Measurements from ENCODE around the gene ZFX. TPM values are rescaled to one million over a fixed set of nuclear protein-coding genes. Genes with fewer than 3 reads are reported as not detected.
"Not testable (repeated sequence)": the region's sequence is repeated elsewhere in the genome, so short reads cannot be mapped to it uniquely, and the experiment has no call there.

The ZFX gene
- total and polyA plus RNA-seq, 8 donors = 4.4 to 40.3 (median 23.9) TPM

DNA sequence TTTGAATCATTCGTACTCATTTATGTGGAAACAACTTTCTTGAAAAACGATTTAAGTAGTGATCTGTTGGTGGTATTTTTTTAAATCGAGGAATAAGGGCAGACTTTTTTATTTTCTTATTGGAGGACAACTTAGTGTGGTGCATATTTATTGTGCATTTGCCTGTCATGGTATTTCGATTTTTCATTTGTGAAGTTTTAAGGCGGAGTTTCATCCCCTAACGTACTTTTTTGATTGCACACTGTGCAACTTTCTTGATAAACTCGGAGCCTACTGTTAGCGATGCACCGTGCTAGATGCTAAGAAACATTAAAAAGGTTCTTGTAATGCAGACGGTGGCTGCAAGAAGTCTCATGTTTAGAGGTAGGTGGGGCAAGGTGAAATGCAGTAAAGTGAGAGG is 1.4 kb downstream of the ZFX start:
- WGBS, 2 donors = 0 to 1% methylated on average over 10 of the region's 10 CpGs
- FAIRE-seq (peak; percentile 54), DNase-seq (no peak), ATAC-seq (peak in 1 of 4 donors; percentile 1)
- Histone ChIP-seq H3K9me3 (no peaks in the 10 kb centered on the region), H3K4me1 (peaks cover 19 to 68% (median 61%) of the 10 kb centered on the region in 3 donors), H3K4me3 (peak overlapping the region; percentile 60 to 80 (median 66)), H3K27me3 (no peaks in the 10 kb centered on the region), H3K36me3 (no peaks in the 10 kb centered on the region), H3K27ac (peak overlapping the region; percentile 72 to 99 (median 98))
- intact Hi-C loops (cut with DNase I) = loop anchor here in 1 of 3 donors (2.0 kb wide), 1 partner anchor 30 kb away; no protein-coding TSS in a partner anchor
- TF ChIP-seq, protein P1, sequence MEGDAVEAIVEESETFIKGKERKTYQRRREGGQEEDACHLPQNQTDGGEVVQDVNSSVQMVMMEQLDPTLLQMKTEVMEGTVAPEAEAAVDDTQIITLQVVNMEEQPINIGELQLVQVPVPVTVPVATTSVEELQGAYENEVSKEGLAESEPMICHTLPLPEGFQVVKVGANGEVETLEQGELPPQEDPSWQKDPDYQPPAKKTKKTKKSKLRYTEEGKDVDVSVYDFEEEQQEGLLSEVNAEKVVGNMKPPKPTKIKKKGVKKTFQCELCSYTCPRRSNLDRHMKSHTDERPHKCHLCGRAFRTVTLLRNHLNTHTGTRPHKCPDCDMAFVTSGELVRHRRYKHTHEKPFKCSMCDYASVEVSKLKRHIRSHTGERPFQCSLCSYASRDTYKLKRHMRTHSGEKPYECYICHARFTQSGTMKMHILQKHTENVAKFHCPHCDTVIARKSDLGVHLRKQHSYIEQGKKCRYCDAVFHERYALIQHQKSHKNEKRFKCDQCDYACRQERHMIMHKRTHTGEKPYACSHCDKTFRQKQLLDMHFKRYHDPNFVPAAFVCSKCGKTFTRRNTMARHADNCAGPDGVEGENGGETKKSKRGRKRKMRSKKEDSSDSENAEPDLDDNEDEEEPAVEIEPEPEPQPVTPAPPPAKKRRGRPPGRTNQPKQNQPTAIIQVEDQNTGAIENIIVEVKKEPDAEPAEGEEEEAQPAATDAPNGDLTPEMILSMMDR (IDR thresholded peaks at IDR 0.05) = no peak

DNA sequence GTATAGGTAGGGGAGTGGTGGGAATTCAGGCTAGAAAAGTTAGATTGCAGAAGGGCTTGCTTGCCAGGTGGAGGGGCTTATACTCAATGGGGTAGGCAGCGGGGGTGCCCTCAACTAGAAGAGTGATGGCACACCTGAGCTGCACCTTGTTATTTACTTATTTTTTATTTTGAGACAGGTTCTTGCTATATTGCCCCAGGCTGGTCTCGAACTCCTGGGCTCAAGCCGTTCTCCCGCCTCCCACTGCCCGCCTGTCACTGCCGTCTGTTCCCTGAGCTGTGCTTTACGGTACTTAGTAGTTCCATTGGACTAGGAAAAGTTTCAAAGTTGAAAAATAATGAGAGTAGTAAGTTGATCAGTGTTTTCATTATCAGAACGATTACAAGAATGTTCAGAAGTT is 2.0 kb downstream of the ZFX start:
- intact Hi-C loops (cut with DNase I) = loop anchor here in 1 of 3 donors (2.0 kb wide), 1 partner anchor 29 kb away; no protein-coding TSS in a partner anchor
- FAIRE-seq (no peak), ATAC-seq (no peak), DNase-seq (no peak)
- Histone ChIP-seq H3K4me1 (peaks cover 14 to 62% (median 56%) of the 10 kb centered on the region in 3 donors), H3K27me3 (no peaks in the 10 kb centered on the region), H3K4me3 (peak overlapping the region in 3 of 4 donors; percentile 60 to 67 (median 64)), H3K9me3 (no peaks in the 10 kb centered on the region), H3K27ac (peak overlapping the region in 3 of 4 donors; percentile 98 to 99 (median 99)), H3K36me3 (no peaks in the 10 kb centered on the region)
- 11 to 46% methylated on average over 8 of the region's 8 CpGs for WGBS, 2 donors
- TF ChIP-seq, protein P1 (IDR thresholded peaks at IDR 0.05) = no peak

DNA sequence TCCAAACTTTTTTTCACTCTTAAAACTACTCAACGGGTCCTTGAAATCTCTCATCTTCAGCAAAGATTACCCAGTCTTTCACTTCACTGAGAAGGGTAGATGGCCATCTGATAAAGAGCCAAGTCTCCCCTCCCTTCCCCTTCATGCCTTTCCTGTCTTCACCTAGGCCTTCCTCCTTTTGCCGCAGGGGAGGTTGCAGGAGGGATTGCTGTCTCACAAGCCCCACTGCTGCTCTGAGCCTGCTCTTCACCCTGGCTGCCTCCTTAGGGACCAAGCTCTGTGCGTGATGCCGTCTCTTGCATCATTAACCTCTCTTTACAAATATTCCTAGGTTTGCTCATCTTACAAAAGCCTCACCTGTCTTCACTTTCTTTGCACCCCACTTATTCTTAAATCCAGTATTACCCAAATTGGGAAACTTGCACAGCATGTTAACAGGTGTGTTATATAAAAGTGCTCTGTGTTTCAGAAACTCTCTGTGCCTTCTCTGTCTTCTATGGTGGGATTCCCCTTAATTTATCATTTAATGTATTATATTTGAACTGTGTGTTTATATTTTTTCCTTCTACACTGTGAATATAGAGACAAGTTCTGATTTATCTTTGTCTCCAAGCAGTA is 3.8 kb downstream of the ZFX start:
- Histone ChIP-seq H3K9me3 (no peaks in the 10 kb centered on the region), H3K27ac (peak overlapping the region in 2 of 4 donors; percentile 33 to 34), H3K4me3 (peak overlapping the region in 1 of 4 donors; percentile 67), H3K36me3 (no peaks in the 10 kb centered on the region), H3K4me1 (peaks cover 10 to 48% (median 42%) of the 10 kb centered on the region in 3 donors), H3K27me3 (no peaks in the 10 kb centered on the region)
- FAIRE-seq (peak; percentile 5), DNase-seq (no peak), ATAC-seq (no peak)
- intact Hi-C loops (cut with DNase I) = no loop called here
- WGBS, 2 donors = 5 to 38% methylated on average over 4 of the region's 4 CpGs
- TF ChIP-seq, protein P1 (IDR thresholded peaks at IDR 0.05) = no peak

- Histone ChIP-seq H3K36me3 (no peaks in the 10 kb centered on the region), H3K27ac (peak overlapping the region in 2 of 4 donors; percentile 19 to 34), H3K9me3 (no peaks in the 10 kb centered on the region), H3K4me1 (peaks cover 6 to 44% (median 38%) of the 10 kb centered on the region in 3 donors), H3K27me3 (no peaks in the 10 kb centered on the region), H3K4me3 (peak overlapping the region in 1 of 4 donors; percentile 67)
- no peak for DNase-seq
- peak; percentile 49 for FAIRE-seq
- intact Hi-C loops (cut with DNase I) = no loop called here
- no peak for ATAC-seq
- WGBS, 2 donors = 14 to 36% methylated on average over 2 of the region's 2 CpGs
- TF ChIP-seq, protein P1 (IDR thresholded peaks at IDR 0.05) = no peak
Measured at GRCh38 chrX:24153796-24154189, 4.3 kb downstream of the ZFX start.

GRCh38 chrX:24154490-24155034 is 5.0 kb downstream of the ZFX start:
- no peak overlapping the region for H3K4me3 ChIP-seq
- no peaks in the 10 kb centered on the region for H3K9me3 ChIP-seq
- ATAC-seq (no peak), DNase-seq (no peak), FAIRE-seq (peak; percentile 96)
- peaks cover 9 to 47% (median 38%) of the 10 kb centered on the region in 3 donors for H3K4me1 ChIP-seq
- H3K27me3 ChIP-seq = no peaks in the 10 kb centered on the region
- TF ChIP-seq, protein P1 (IDR thresholded peaks at IDR 0.05) = no peak
- intact Hi-C loops (cut with DNase I) = no loop called here
- 22 to 59% methylated on average over 8 of the region's 8 CpGs for WGBS, 2 donors
- no peaks in the 10 kb centered on the region for H3K36me3 ChIP-seq
- H3K27ac ChIP-seq = peak overlapping the region in 1 of 4 donors; percentile 19

DNA sequence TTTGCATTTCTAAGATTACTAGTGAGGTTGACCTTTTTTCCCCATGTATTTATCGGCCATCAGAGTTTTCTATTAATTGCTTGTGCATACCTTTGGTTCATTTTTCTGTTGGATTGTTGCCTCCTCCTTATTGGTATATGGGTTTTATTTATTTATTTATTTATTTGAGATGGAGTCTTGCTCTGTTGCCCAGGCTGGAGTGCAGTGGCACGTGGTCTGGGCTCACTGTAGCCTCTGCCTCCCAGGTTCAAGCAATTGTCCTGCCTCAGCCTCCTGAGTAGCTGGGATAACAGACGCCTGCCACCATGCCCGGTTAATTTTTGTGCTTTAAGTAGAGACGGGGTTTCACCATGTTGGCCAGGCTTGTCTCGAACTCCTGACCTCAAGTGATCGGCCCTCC is 6.2 kb downstream of the ZFX start:
- H3K27ac ChIP-seq; H3K9me3 ChIP-seq; FAIRE-seq; ATAC-seq; H3K36me3 ChIP-seq; intact Hi-C loops (cut with DNase I); H3K27me3 ChIP-seq; H3K4me3 ChIP-seq; DNase-seq: not testable (repeated sequence)
- peaks cover 14 to 47% (median 44%) of the 10 kb centered on the region in 3 donors for H3K4me1 ChIP-seq
- 80 to 90% methylated on average over 7 of the region's 7 CpGs for WGBS, 2 donors

All from pancreas (tissue), 10 donors.